Fibroblast of lung (primary cell): ENCODE measurements around the gene RABIF. TPM values are rescaled to one million over a fixed set of nuclear protein-coding genes. Genes with fewer than 3 reads are reported as not detected.
"Not testable (repeated sequence)": the region's sequence is repeated elsewhere in the genome, so short reads cannot be mapped to it uniquely, and the experiment has no call there.

ENCODE experiments used
- DNase-seq, 2 donors: peaks; one replicate each; pipeline versions ENCODE4 v3.0.0 to v3.0.0-alpha.2; 2010; ENCODE audit warnings: low read depth in 2 of 2
- H2AFZ ChIP-seq: 2 replicates; pipeline ENCODE4 v1.5.1; 2012; ENCODE audit warnings: low read length, control low read depth, inconsistent platforms
- H3K27ac ChIP-seq: 2 replicates; pipeline ENCODE4 v1.5.1; 2011; ENCODE audit warnings: low read length, control low read depth; ENCODE audit not compliant: insufficient read depth
- H3K27me3 ChIP-seq: 2 replicates; pipeline ENCODE4 v1.5.1; 2011; ENCODE audit warnings: mild to moderate bottlenecking, low read length; ENCODE audit not compliant: control insufficient read depth, insufficient read depth
- H3K36me3 ChIP-seq: 2 replicates; pipeline ENCODE4 v1.5.1; 2011; ENCODE audit warnings: low read length; ENCODE audit not compliant: control insufficient read depth, insufficient read depth
- H3K4me1 ChIP-seq: 2 replicates; pipeline ENCODE4 v1.5.1; 2011; ENCODE audit warnings: low read length; ENCODE audit not compliant: control insufficient read depth, insufficient read depth; ENCODE audit errors: extremely low read depth
- H3K4me2 ChIP-seq: 2 replicates; pipeline ENCODE4 v1.5.1; 2011; ENCODE audit warnings: low read length, control low read depth; ENCODE audit not compliant: insufficient read depth; ENCODE audit errors: extremely low read depth
- H3K4me3 ChIP-seq, 4 experiments: fragments of 200-600 bp in 1 of 4; sonication (generic) in 1 of 4; replicated peaks in 1 of 4; 2 replicates each; pipeline ENCODE4 v1.5.1; 2011 to 2016; ENCODE audit warnings: low read length in 4 of 4, low read depth in 3 of 4, mild to moderate bottlenecking in 3 of 4, control low read depth in 2 of 4, inconsistent platforms in 1 of 4, mixed read lengths in 1 of 4; ENCODE audit not compliant: insufficient read depth in 1 of 4; ENCODE audit errors: control extremely low read depth in 1 of 4
- H3K79me2 ChIP-seq: 2 replicates; pipeline ENCODE4 v1.5.1; 2012; ENCODE audit warnings: mild to moderate bottlenecking, low read length, inconsistent platforms; ENCODE audit not compliant: control insufficient read depth, insufficient read depth
- H3K9ac ChIP-seq: 2 replicates; pipeline ENCODE4 v1.5.1; 2011; ENCODE audit warnings: mild to moderate bottlenecking, low read length, control low read depth; ENCODE audit not compliant: insufficient read depth
- H3K9me3 ChIP-seq: 2 replicates; pipeline ENCODE4 v1.5.1; 2012; ENCODE audit warnings: low read depth, low read length; ENCODE audit not compliant: control insufficient read depth, insufficient read depth
- H4K20me1 ChIP-seq: 2 replicates; pipeline ENCODE4 v1.5.1; 2011; ENCODE audit warnings: low read length; ENCODE audit not compliant: control insufficient read depth, insufficient read depth; ENCODE audit errors: extremely low read depth
- EZH2 ChIP-seq: IDR thresholded peaks from 2 replicates; pipeline ENCODE4 v1.5.1; 2012; ENCODE audit warnings: low read length, control low read depth, mild to moderate bottlenecking; ENCODE audit errors: missing control alignments
- polyA minus RNA-seq: library from RNA; depleted of rRNA, polyadenylated mRNA; stranded (reverse); fragments of >200 nt; gene quantifications from 2 replicates; pipeline ENCODE4 v1.2.3, GENCODE V29; 2011; ENCODE audit warnings: low replicate concordance
- polyA plus RNA-seq, 2 donors: library from polyadenylated mRNA; depleted of rRNA in 1 of 2; stranded (reverse) in 1 of 2; unstranded in 1 of 2; fragments of >200 nt; gene quantifications; 2 replicates each; pipeline ENCODE4 v1.2.1, GENCODE V29; 2011 to 2012; ENCODE audit warnings: missing spikeins in 1 of 2
- total RNA-seq: library from RNA; depleted of rRNA; stranded (reverse); fragments of >200 nt; gene quantifications from 2 replicates; pipeline ENCODE4 v1.2.1, GENCODE V29; 2014
- TF ChIP-seq, protein P1 (sequence below), 2 donors: IDR thresholded peaks in 1 of 2; conservative IDR thresholded peaks in 1 of 2; 1 replicate in 1 of 2; 2 replicates in 1 of 2; pipeline ENCODE4 v1.5.1; 2011 to 2012; ENCODE audit warnings: low read length in 2 of 2, control low read depth in 1 of 2, inconsistent platforms in 1 of 2, low read depth in 1 of 2, mild to moderate bottlenecking in 1 of 2

The RABIF gene
- total RNA-seq (4.4 and 5.9 TPM in 2 replicates), polyA plus RNA-seq (14.6 and 15.8 TPM in 2 replicates), polyA minus RNA-seq (1.5 and 7.4 TPM in 2 replicates)
- polyA plus RNA-seq (2012): 9.4 and 12.1 TPM in 2 replicates

DNA sequence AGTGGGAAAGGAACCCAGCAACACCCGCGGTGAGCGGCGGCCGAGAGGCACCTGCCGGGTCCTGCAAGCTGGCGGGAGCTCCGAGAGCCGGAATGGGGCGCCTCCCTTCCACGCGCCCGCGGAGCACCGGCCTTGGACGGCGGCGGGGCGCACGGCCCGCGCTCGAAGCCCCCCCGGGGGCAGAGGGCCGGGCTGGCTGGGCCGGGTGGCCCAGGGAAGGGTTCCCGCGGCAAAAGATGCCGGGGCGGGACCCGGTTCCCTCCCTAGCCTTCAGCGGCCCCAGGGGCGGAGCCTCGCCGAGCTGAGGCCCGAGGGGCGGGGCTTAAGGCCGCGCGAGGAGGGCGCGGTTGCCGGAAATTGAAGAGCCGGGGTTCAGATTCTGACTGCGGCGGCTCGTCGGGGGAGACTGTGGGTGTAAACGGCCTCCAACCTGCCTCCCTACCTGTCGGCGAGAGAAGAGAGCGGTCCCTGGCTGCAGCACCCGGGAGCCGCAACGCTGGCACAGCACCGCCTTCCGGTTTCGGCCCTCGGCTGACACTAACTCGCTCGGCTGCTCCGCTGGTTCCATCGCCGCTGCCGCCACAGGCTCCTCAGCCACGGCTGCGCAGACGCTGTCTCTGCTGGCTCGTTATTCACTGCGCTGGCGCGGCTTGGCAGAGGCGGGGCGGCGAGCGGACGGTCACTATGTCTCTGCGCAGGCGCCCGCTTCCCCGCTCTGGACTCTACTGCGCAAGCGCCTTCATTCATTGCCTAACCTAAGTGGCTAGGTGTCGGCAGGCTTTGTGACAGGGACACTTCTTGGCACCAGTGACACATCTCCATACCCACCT lies at the start of gene RABIF:
Gene RABIF (minus strand): TSS at position 619 of the 830 bp plus-strand sequence. CDS start 51 bp downstream, at position 568.
- peak within 1 kb of the TSS; percentile 48 for H3K27ac ChIP-seq
- no peaks in the 10 kb centered on the region for H3K27me3 ChIP-seq
- H3K9ac ChIP-seq: peak within 1 kb of the TSS; percentile 75
- H3K4me3 ChIP-seq: peak within 1 kb of the TSS; percentile 55 to 82 (median 74)
- no peaks in the 10 kb centered on the region for H3K9me3 ChIP-seq
- no peaks in the 10 kb centered on the region for H3K4me1 ChIP-seq
- peak; percentile 89 to 91 for DNase-seq
- peak within 1 kb of the TSS; percentile 92 for H2AFZ ChIP-seq
- peaks cover 5% of the 10 kb centered on the region for H3K36me3 ChIP-seq
- peak within 1 kb of the TSS; percentile 97 for H3K4me2 ChIP-seq
- no peak for TF ChIP-seq EZH2
- TF ChIP-seq, protein P1, sequence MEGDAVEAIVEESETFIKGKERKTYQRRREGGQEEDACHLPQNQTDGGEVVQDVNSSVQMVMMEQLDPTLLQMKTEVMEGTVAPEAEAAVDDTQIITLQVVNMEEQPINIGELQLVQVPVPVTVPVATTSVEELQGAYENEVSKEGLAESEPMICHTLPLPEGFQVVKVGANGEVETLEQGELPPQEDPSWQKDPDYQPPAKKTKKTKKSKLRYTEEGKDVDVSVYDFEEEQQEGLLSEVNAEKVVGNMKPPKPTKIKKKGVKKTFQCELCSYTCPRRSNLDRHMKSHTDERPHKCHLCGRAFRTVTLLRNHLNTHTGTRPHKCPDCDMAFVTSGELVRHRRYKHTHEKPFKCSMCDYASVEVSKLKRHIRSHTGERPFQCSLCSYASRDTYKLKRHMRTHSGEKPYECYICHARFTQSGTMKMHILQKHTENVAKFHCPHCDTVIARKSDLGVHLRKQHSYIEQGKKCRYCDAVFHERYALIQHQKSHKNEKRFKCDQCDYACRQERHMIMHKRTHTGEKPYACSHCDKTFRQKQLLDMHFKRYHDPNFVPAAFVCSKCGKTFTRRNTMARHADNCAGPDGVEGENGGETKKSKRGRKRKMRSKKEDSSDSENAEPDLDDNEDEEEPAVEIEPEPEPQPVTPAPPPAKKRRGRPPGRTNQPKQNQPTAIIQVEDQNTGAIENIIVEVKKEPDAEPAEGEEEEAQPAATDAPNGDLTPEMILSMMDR (conservative IDR thresholded peaks at IDR 0.05 in 1 of 2, IDR thresholded peaks at IDR 0.05 in 1 of 2; ENCODE audit: low read depth in 1 of 2, low read length in 2 of 2): peak in 1 of 2 donors; percentile 36
- H3K79me2 ChIP-seq: peaks cover 11% of the 10 kb centered on the region
- no peaks in the 10 kb centered on the region for H4K20me1 ChIP-seq

DNA sequence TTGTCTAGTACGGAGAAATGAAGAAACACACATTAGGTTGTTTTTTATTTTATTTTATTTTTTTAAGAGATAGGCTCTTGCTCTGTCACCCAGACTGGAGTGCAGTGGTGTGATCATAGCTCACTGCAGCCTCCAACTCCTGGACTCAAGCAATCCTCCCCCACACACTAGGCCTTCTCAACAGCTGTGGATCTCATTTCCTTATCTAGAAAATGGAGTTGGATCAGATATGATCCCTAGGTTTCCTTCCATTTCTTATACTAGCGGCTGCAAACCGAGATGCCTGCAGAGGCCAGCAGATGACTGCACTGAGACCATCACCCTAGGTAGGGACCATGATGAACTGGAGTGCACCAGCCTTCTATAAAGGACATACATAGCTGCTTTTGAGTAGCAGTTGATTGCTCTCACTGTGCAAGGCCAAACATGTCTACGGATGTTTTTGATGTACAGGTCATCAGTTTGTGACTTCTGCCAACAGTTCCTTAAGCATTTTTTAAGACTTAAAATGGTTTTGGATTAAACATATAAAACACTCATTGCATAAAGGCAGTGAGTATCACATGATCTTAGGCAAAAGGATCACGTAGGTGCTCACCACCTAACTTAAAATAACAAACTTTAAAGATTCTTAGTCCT lies 49.5 kb upstream of the RABIF start:
- H3K27ac ChIP-seq: no peak overlapping the region
- no peak overlapping the region for H3K9ac ChIP-seq
- H3K4me3 ChIP-seq: no peak overlapping the region
- no peak overlapping the region for H3K4me2 ChIP-seq
- H3K27me3 ChIP-seq: no peaks in the 10 kb centered on the region
- no peak for TF ChIP-seq EZH2
- TF ChIP-seq, protein P1 (conservative IDR thresholded peaks at IDR 0.05 in 1 of 2, IDR thresholded peaks at IDR 0.05 in 1 of 2; ENCODE audit: low read depth in 1 of 2, low read length in 2 of 2): no peak
- no peaks in the 10 kb centered on the region for H4K20me1 ChIP-seq
- no peak for DNase-seq
- peaks cover 6% of the 10 kb centered on the region for H3K36me3 ChIP-seq
- no peaks in the 10 kb centered on the region for H3K79me2 ChIP-seq
- no peaks in the 10 kb centered on the region for H3K4me1 ChIP-seq
- no peak overlapping the region for H2AFZ ChIP-seq
- H3K9me3 ChIP-seq: no peaks in the 10 kb centered on the region

- not testable (repeated sequence) for H4K20me1 ChIP-seq, H3K4me1 ChIP-seq, H3K27ac ChIP-seq, H3K4me3 ChIP-seq, H3K36me3 ChIP-seq, H2AFZ ChIP-seq, DNase-seq, H3K27me3 ChIP-seq, H3K79me2 ChIP-seq, H3K9ac ChIP-seq, H3K9me3 ChIP-seq, H3K4me2 ChIP-seq
Measured at GRCh38 chr1:202936409-202936808, 47.5 kb upstream of the RABIF start.
